K562 (cell line): ENCODE data around the gene FXYD3. TPM values are rescaled to one million over a fixed set of nuclear protein-coding genes. Genes with fewer than 3 reads are reported as not detected.

ENCODE experiments used
- ATAC-seq: fragments of 200-7000 bp; cut with Tn5 transposase; 3 replicates; pipeline ENCODE4 v1.9.1; 2020; ENCODE audit warnings: moderate library complexity
- BruUV-seq: library from RNA; stranded (reverse); fragments of 400-500 nt; replicated peaks from 2 replicates; lab custom pipeline; 2021; lab: Mats Ljungman, UMichigan
- CTCF ChIA-PET: fragments of 300-600 bp; formaldehyde crosslinking; extraction: SDS; loops from one replicate; lab custom pipeline; 2021; ENCODE audit warnings: low intra/inter-chr PET ratio; lab: Yijun Ruan, JAX
- POLR2A ChIA-PET: fragments of 300-600, 350-650 bp; sonication (Branson Sonifier 250); formaldehyde crosslinking; extraction: SDS; loops from one replicate; lab custom pipeline; 2021; ENCODE audit warnings: antibody characterized with exemption, inconsistent platforms; lab: Yijun Ruan, JAX
- DNase-seq, 4 experiments: peaks; one replicate each; pipeline versions ENCODE4 v3.0.0 to v3.0.0-alpha.2; 2011 to 2018; ENCODE audit warnings: low spot score in 3 of 4, mixed read lengths in 3 of 4; ENCODE audit errors: extremely low read depth in 1 of 4
- FAIRE-seq: peaks from 2 replicates; lab custom pipeline; 2011; peaks lifted over from hg19 to GRCh38; lab: Jason Lieb, UNC
- H2AFZ ChIP-seq: 2 replicates; pipeline ENCODE4 v1.6.0; 2011; ENCODE audit warnings: low read depth, low read length, control low read depth, inconsistent platforms
- H3K27ac ChIP-seq: fragments of 200-600 bp; 3 replicates; pipeline ENCODE4 v1.8.0; 2011; ENCODE audit warnings: low read depth, mild to moderate bottlenecking, control low read depth, inconsistent platforms, low read length, moderate library complexity, mixed read lengths; ENCODE audit errors: extremely low read depth
- H3K27me3 ChIP-seq, 2 experiments: fragments of 300-600 bp in 1 of 2; 2 replicates in 1 of 2; 3 replicates in 1 of 2; pipeline versions ENCODE4 v1.6.0 to v1.8.0; 2011; ENCODE audit warnings: inconsistent platforms in 2 of 2, low read length in 2 of 2, mild to moderate bottlenecking in 1 of 2, mixed read lengths in 1 of 2, moderate library complexity in 1 of 2; ENCODE audit not compliant: control insufficient read depth in 2 of 2, insufficient read depth in 2 of 2
- H3K36me3 ChIP-seq: fragments of 300-600 bp; 3 replicates; pipeline ENCODE4 v1.8.0; 2011; ENCODE audit warnings: mild to moderate bottlenecking, low read length, inconsistent platforms; ENCODE audit not compliant: control insufficient read depth, insufficient read depth
- H3K4me1 ChIP-seq, 2 experiments: fragments of 200-600 bp in 1 of 2; replicated peaks in 1 of 2; 2 replicates in 1 of 2; 3 replicates in 1 of 2; pipeline versions ENCODE4 v1.5.1 to v1.8.0; 2011; ENCODE audit warnings: inconsistent platforms in 2 of 2, low read length in 2 of 2, mild to moderate bottlenecking in 1 of 2, mixed read lengths in 1 of 2, moderate library complexity in 1 of 2; ENCODE audit not compliant: control insufficient read depth in 2 of 2, insufficient read depth in 2 of 2
- H3K4me2 ChIP-seq: 2 replicates; pipeline ENCODE4 v1.6.1; 2011; ENCODE audit warnings: low read length, control low read depth, inconsistent platforms, mixed read lengths; ENCODE audit not compliant: insufficient read depth
- H3K4me3 ChIP-seq: fragments of 200-600 bp; sonication (generic), shearing (Covaris generic); 2 replicates; pipeline ENCODE4 v1.5.1; 2016; ENCODE audit warnings: control low read depth, inconsistent platforms
- H3K79me2 ChIP-seq: fragments of 200-600 bp; 3 replicates; pipeline ENCODE4 v1.8.0; 2011; ENCODE audit warnings: low read length, inconsistent platforms; ENCODE audit not compliant: control insufficient read depth, insufficient read depth
- H3K9ac ChIP-seq, 2 experiments: 2 replicates each; pipeline versions ENCODE4 v1.6.0 to v1.6.1; 2011; ENCODE audit warnings: low read depth in 2 of 2, low read length in 2 of 2, control low read depth in 1 of 2, inconsistent platforms in 1 of 2, mild to moderate bottlenecking in 1 of 2, mixed read lengths in 1 of 2; ENCODE audit not compliant: insufficient read depth in 1 of 2
- H3K9me1 ChIP-seq: one replicate; pipeline ENCODE4 v1.6.0; 2011; ENCODE audit warnings: inconsistent platforms, mild to moderate bottlenecking, low read length, moderate library complexity; ENCODE audit not compliant: control insufficient read depth, insufficient read depth
- H3K9me3 ChIP-seq: replicated peaks from 2 replicates; pipeline ENCODE4 v1.5.1; 2011; ENCODE audit warnings: low read depth, low read length, inconsistent platforms; ENCODE audit not compliant: control insufficient read depth, insufficient read depth
- H4K20me1 ChIP-seq: replicated peaks from 2 replicates; pipeline ENCODE4 v1.6.1; 2011; ENCODE audit warnings: low read length, inconsistent platforms, mixed read lengths; ENCODE audit not compliant: control insufficient read depth, insufficient read depth
- CEBPB ChIP-seq: fragments of 450-650 bp; IDR thresholded peaks from 2 replicates; pipeline ENCODE4 v1.6.1; 2016; ENCODE audit warnings: missing genetic modification characterization, missing compliant biosample characterization
- CEBPG ChIP-seq, 3 experiments: fragments of 200-800 bp in 1 of 3; sonication (Bioruptor generic) in 1 of 3; sonication (generic) in 1 of 3; formaldehyde crosslinking in 1 of 3; IDR thresholded peaks in 2 of 3; conservative IDR thresholded peaks in 1 of 3; 2 replicates each; pipeline versions ENCODE4 v1.6.1 to v1.8.0; 2016 to 2022; ENCODE audit warnings: missing compliant biosample characterization in 2 of 3, missing genetic modification characterization in 2 of 3, mild to moderate bottlenecking in 1 of 3, missing genetic modification reagents in 1 of 3
- HDAC1 ChIP-seq, 2 experiments: fragments of 450-650 bp; IDR thresholded peaks; 2 replicates each; pipeline ENCODE4 v1.6.1; 2016 to 2017; ENCODE audit warnings: inconsistent platforms in 1 of 2, mild to moderate bottlenecking in 1 of 2, moderate library complexity in 1 of 2
- IRF2 ChIP-seq: sonication (generic); formaldehyde crosslinking; IDR thresholded peaks from 2 replicates; pipeline ENCODE4 v1.8.1; 2022; ENCODE audit warnings: mild to moderate bottlenecking, missing genetic modification reagents
- MEF2A ChIP-seq: IDR thresholded peaks from 2 replicates; pipeline ENCODE4 v1.6.1; 2011; ENCODE audit warnings: low read depth, mild to moderate bottlenecking, low read length, moderate library complexity; ENCODE audit not compliant: control insufficient read depth
- PRDM10 ChIP-seq: fragments of 450-650 bp; IDR thresholded peaks from 2 replicates; pipeline ENCODE4 v1.6.1; 2018; ENCODE audit not compliant: partially characterized antibody
- TAF1 ChIP-seq: IDR thresholded peaks from 2 replicates; pipeline ENCODE4 v1.6.1; 2011; ENCODE audit warnings: mild to moderate bottlenecking, low read length, moderate library complexity; ENCODE audit not compliant: insufficient read depth, control insufficient read depth, severe bottlenecking; ENCODE audit errors: extremely low read depth
- TAL1 ChIP-seq: fragments of 450-650 bp; IDR thresholded peaks from 2 replicates; pipeline ENCODE4 v1.6.1; 2016; ENCODE audit warnings: mild to moderate bottlenecking
- ZNF696 ChIP-seq: fragments of 250-450 bp; sonication (Bioruptor Pico); conservative IDR thresholded peaks from 2 replicates; pipeline ENCODE4 v1.4.0; 2020; ENCODE audit warnings: mild to moderate bottlenecking, moderate library complexity
- WGBS: fragments of 100-300 bp; shearing (Covaris generic); methylation state at CpG from one replicate; pipeline ENCODE4 v1.1.6; 2016; ENCODE audit warnings: low coverage, mixed read lengths; ENCODE audit not compliant: insufficient coverage; ENCODE audit errors: missing lambda C conversion rate; 5-methylcytosine and 5-hydroxymethylcytosine counted together
- in situ Hi-C: fragments of 300-500 bp; cut with MboI; formaldehyde crosslinking; loops from 4 replicates; pipeline ENCODE4 v1.15.0; 2018; ENCODE audit warnings: inconsistent platforms, mixed read lengths
- intact Hi-C: fragments of 100-400 bp; cut with micrococcal nuclease; formaldehyde crosslinking; loops from 2 replicates; pipeline ENCODE4 v1.14.2; 2022
- polyA plus RNA-seq, 8 experiments: library from polyadenylated mRNA; depleted of rRNA in 4 of 8; stranded (reverse) in 5 of 8; unstranded in 3 of 8; fragments of >200 nt; fragmentation: Nextera tagmentation in 2 of 8; fragmentation: Illumina TruSeq in 1 of 8; extraction: Ambion mirVana in 2 of 8; extraction: Trizol in 1 of 8; gene quantifications; 2 replicates each; pipeline versions ENCODE4 v1.2.1 to v1.2.3, GENCODE V29; 2011 to 2014; ENCODE audit warnings: inconsistent platforms in 1 of 8, missing spikeins in 1 of 8
- total RNA-seq, 7 experiments: library from RNA; depleted of rRNA in 6 of 7; stranded (reverse); fragments of >200 nt in 6 of 7; fragmentation: Illumina TruSeq in 2 of 7; extraction: Trizol in 2 of 7; gene quantifications; 2 replicates each; pipeline versions ENCODE4 v1.2.1 to v1.2.3, GENCODE V29; 2011 to 2021; ENCODE audit warnings: low replicate concordance in 1 of 7

The FXYD3 gene
- total and polyA plus RNA-seq, 9 of the 15 experiments (the other 6 are each of a cell fraction or from before 2014, with no cell fraction given): 0.24 TPM; not detected in 8

GRCh38 chr19:35119578-35120155, 4.0 kb downstream of the FXYD3 start:
- no peaks in the 10 kb centered on the region for H3K36me3 ChIP-seq
- no peak for DNase-seq
- H3K9me3 ChIP-seq: no peaks in the 10 kb centered on the region
- 51% methylated on average over 8 of the region's 9 CpGs for WGBS
- H3K27ac ChIP-seq: no peak overlapping the region
- no peak for ATAC-seq
- no peaks in the 10 kb centered on the region for H3K79me2 ChIP-seq
- ChIA-PET POLR2A (interaction anchor here (0.7 to 0.9 kb wide), 3 partner anchors 11 to 52 kb away, joined by 3 read pairs; no protein-coding TSS in a partner anchor), CTCF (no interaction called here)
- no peaks in the 10 kb centered on the region for H3K9me1 ChIP-seq
- H2AFZ ChIP-seq: no peak overlapping the region
- peaks cover 14 to 48% of the 10 kb centered on the region in 2 experiments; a peak in 4 of 5 replicates for H3K4me1 ChIP-seq
- H3K9ac ChIP-seq: no peak overlapping the region; a peak in 1 of 4 replicates
- no TSS peak for BruUV-seq
- FAIRE-seq: no peak
- no peaks in the 10 kb centered on the region for H4K20me1 ChIP-seq
- no peak overlapping the region for H3K4me3 ChIP-seq
- intact Hi-C loops (no loop called here), in situ Hi-C loops (no loop called here)
- no peak overlapping the region for H3K4me2 ChIP-seq
- TF ChIP-seq CEBPG (CRISPR knock-in tag; IDR thresholded peaks at IDR 0.05) (0 out of 2 replicates have a peak, but pooled peaks have one; percentile 8), CEBPG (tag; conservative IDR thresholded peaks at IDR 0.05 in 1 of 2, IDR thresholded peaks at IDR 0.05 in 1 of 2) (no peak; a peak in 1 of 4 replicates), TAF1 (no peak), CEBPB (peak; percentile 55; the same call in 1 of the 2 replicates)
- peaks cover 0 to 21% of the 10 kb centered on the region in 2 experiments; a peak in 4 of 5 replicates for H3K27me3 ChIP-seq

GRCh38 chr19:35120492-35120891, 4.9 kb downstream of the FXYD3 start:
- no peak overlapping the region for H3K4me3 ChIP-seq
- in situ Hi-C loops (no loop called here), intact Hi-C loops (no loop called here)
- no peaks in the 10 kb centered on the region for H3K79me2 ChIP-seq
- ATAC-seq (no peak), FAIRE-seq (no peak), DNase-seq (no peak)
- no peak overlapping the region for H3K9ac ChIP-seq
- H3K4me2 ChIP-seq: no peak overlapping the region
- 49% methylated on average over 7 of the region's 7 CpGs for WGBS
- CTCF ChIA-PET: no interaction called here
- no peak overlapping the region for H3K27ac ChIP-seq
- H4K20me1 ChIP-seq: no peaks in the 10 kb centered on the region
- no peak overlapping the region for H2AFZ ChIP-seq
- H3K36me3 ChIP-seq: no peaks in the 10 kb centered on the region
- no peaks in the 10 kb centered on the region for H3K9me3 ChIP-seq
- H3K9me1 ChIP-seq: no peaks in the 10 kb centered on the region
- H3K4me1 ChIP-seq: peaks cover 13 to 49% of the 10 kb centered on the region in 2 experiments; a peak in 4 of 5 replicates
- POLR2A ChIA-PET: no interaction called here
- peaks cover 0 to 17% of the 10 kb centered on the region in 2 experiments; a peak in 4 of 5 replicates for H3K27me3 ChIP-seq
- no TSS peak for BruUV-seq
- TF ChIP-seq ZNF696: no peak
- no peak for TF ChIP-seq MEF2A
- no peak for TF ChIP-seq IRF2 (CRISPR knock-in tag)
- no peak for TF ChIP-seq HDAC1 (IDR thresholded peaks at IDR 0.05)
- peak; percentile 33 for TF ChIP-seq PRDM10
- no peak for TF ChIP-seq TAL1
